ENCODE results near the gene THEMIS. TPM values are rescaled to one million over a fixed set of nuclear protein-coding genes. Genes with fewer than 3 reads are reported as not detected.

THEMIS gene
- total RNA-seq, 3 donors from 2014 or later = 1.2 to 2.7 (median 2.0) TPM

- Histone ChIP-seq H3K4me3 (no peak overlapping the region), H3K36me3 (ENCODE audit: low read depth) (no peaks in the 10 kb centered on the region), H3K9me3 (no peaks in the 10 kb centered on the region), H3K4me1 (ENCODE audit: low read depth) (no peaks in the 10 kb centered on the region)
- TF ChIP-seq CTCF (IDR thresholded peaks at IDR 0.05) = no peak
- intact Hi-C loops (cut with DNase I, micrococcal nuclease) = no loop called here
- no peak for ATAC-seq
- no peak for DNase-seq
These were observed 87.2 kb downstream of the THEMIS start for GRCh38 chr6:127813699-127814027.

GRCh38 chr6:127812985-127813698 lies 87.7 kb downstream of the THEMIS start:
- Histone ChIP-seq H3K36me3 (ENCODE audit: low read depth) (no peaks in the 10 kb centered on the region), H3K4me1 (ENCODE audit: low read depth) (no peaks in the 10 kb centered on the region), H3K4me3 (no peak overlapping the region), H3K9me3 (no peaks in the 10 kb centered on the region)
- no peak for ATAC-seq
- TF ChIP-seq CTCF (IDR thresholded peaks at IDR 0.05) = no peak
- intact Hi-C loops (cut with DNase I, micrococcal nuclease) = no loop called here
- no peak for DNase-seq

GRCh38 chr6:127811900-127812570 lies 88.8 kb downstream of the THEMIS start:
- no peak for ATAC-seq
- intact Hi-C loops (cut with DNase I, micrococcal nuclease) = no loop called here
- H3K4me1 ChIP-seq (ENCODE audit: low read depth) = no peaks in the 10 kb centered on the region
- H3K36me3 ChIP-seq (ENCODE audit: low read depth) = no peaks in the 10 kb centered on the region
- H3K9me3 ChIP-seq = no peaks in the 10 kb centered on the region
- DNase-seq = no peak
- TF ChIP-seq CTCF (IDR thresholded peaks at IDR 0.05) = no peak
- H3K4me3 ChIP-seq = no peak overlapping the region

- no peak overlapping the region for H3K4me3 ChIP-seq
- no peak for TF ChIP-seq CTCF (IDR thresholded peaks at IDR 0.05)
- H3K9me3 ChIP-seq = no peaks in the 10 kb centered on the region
- ATAC-seq (no peak), DNase-seq (no peak)
- intact Hi-C loops (cut with DNase I, micrococcal nuclease) = no loop called here
- H3K36me3 ChIP-seq (ENCODE audit: low read depth) = no peaks in the 10 kb centered on the region
- no peaks in the 10 kb centered on the region for H3K4me1 ChIP-seq (ENCODE audit: low read depth)
These were observed 92.9 kb downstream of the THEMIS start for GRCh38 chr6:127807806-127808517.

- ATAC-seq (no peak), DNase-seq (no peak)
- intact Hi-C loops (cut with DNase I, micrococcal nuclease) = no loop called here
- Histone ChIP-seq H3K4me3 (no peak overlapping the region), H3K9me3 (no peaks in the 10 kb centered on the region), H3K4me1 (ENCODE audit: low read depth) (no peaks in the 10 kb centered on the region), H3K36me3 (ENCODE audit: low read depth) (no peaks in the 10 kb centered on the region)
- TF ChIP-seq CTCF (IDR thresholded peaks at IDR 0.05) = no peak
These were observed 104.1 kb downstream of the THEMIS start for GRCh38 chr6:127796713-127797112.

All from mucosa of descending colon (tissue), 3 donors.